ENCODE data around the gene AHI1.

- TF ChIP-seq, protein P1, sequence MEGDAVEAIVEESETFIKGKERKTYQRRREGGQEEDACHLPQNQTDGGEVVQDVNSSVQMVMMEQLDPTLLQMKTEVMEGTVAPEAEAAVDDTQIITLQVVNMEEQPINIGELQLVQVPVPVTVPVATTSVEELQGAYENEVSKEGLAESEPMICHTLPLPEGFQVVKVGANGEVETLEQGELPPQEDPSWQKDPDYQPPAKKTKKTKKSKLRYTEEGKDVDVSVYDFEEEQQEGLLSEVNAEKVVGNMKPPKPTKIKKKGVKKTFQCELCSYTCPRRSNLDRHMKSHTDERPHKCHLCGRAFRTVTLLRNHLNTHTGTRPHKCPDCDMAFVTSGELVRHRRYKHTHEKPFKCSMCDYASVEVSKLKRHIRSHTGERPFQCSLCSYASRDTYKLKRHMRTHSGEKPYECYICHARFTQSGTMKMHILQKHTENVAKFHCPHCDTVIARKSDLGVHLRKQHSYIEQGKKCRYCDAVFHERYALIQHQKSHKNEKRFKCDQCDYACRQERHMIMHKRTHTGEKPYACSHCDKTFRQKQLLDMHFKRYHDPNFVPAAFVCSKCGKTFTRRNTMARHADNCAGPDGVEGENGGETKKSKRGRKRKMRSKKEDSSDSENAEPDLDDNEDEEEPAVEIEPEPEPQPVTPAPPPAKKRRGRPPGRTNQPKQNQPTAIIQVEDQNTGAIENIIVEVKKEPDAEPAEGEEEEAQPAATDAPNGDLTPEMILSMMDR (conservative IDR thresholded peaks at IDR 0.05 in 1 of 2, IDR thresholded peaks at IDR 0.05 in 1 of 2; ENCODE audit: low read depth in 1 of 2, low read length in 2 of 2), result no peak
- TF ChIP-seq EZH2 (IDR thresholded peaks at IDR 0.05; ENCODE audit: low read length, missing control alignments), result no peak
Measured at GRCh38 chr6:135244805-135245204, 252.7 kb downstream of the AHI1 start.
